HG03060 (cell line): ENCODE data around the gene COL23A1.
"Not testable (repeated sequence)": the region's sequence is repeated elsewhere in the genome, so short reads cannot be mapped to it uniquely, and the experiment has no call there.

Experiments
- ATAC-seq: cut with Tn5 transposase; IDR thresholded peaks from one replicate; pipeline ENCODE4 v1.9.1; 2021; ENCODE audit warnings: low read depth, moderate number of reproducible peaks; ENCODE audit not compliant: unreplicated experiment

Gene COL23A1

DNA sequence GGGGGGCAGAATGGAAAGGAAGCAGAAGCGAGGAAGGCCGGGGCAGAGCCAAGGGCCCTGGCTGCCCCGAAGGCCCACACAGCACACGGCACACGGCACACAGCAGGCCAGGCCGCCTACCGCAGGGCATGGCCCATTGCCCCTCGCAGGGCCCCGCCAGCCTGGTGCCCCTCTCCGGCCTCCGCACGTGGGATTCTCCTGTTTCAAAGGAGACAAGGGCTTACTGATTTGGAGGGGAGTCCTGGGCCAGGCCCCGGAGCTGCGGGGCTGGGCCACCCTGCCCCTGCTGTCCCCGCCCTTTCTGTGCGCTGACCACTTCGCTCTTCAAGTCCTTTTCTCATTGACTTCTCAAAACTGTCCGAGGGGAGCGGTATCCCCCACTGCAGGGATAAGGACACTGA, 349.9 kb downstream of the COL23A1 start:
- ATAC-seq, result no peak

DNA sequence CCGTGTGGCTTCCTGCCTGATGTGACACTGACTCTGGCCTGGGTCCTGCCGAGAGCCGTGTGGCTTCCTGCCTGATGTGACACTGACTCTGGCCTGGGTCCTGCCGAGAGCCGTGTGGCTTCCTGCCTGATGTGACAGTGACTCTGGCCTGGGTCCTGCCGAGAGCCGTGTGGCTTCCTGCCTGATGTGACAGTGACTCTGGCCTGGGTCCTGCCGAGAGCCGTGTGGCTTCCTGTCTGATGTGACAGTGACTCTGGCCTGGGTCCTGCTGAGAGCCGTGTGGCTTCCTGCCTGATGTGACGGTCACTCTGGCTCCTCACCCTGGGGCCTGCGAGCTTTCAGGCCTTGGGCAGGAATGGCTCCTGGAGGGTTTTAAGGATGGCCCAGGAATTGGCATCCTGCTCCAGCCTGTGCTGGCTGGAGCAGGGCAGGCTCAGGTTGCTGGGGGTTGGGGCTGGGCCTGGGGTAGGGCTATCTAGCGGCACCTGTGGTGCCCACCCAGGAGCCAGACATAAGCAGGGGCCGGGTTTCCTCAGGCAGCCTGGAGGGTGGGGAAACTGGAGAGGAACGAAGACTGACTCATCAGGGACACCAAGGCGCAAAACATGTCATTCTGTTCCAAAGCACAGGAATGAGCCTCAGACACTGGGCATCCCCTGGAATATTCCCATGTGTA, 350.4 kb downstream of the COL23A1 start:
- not testable (repeated sequence) for ATAC-seq

DNA sequence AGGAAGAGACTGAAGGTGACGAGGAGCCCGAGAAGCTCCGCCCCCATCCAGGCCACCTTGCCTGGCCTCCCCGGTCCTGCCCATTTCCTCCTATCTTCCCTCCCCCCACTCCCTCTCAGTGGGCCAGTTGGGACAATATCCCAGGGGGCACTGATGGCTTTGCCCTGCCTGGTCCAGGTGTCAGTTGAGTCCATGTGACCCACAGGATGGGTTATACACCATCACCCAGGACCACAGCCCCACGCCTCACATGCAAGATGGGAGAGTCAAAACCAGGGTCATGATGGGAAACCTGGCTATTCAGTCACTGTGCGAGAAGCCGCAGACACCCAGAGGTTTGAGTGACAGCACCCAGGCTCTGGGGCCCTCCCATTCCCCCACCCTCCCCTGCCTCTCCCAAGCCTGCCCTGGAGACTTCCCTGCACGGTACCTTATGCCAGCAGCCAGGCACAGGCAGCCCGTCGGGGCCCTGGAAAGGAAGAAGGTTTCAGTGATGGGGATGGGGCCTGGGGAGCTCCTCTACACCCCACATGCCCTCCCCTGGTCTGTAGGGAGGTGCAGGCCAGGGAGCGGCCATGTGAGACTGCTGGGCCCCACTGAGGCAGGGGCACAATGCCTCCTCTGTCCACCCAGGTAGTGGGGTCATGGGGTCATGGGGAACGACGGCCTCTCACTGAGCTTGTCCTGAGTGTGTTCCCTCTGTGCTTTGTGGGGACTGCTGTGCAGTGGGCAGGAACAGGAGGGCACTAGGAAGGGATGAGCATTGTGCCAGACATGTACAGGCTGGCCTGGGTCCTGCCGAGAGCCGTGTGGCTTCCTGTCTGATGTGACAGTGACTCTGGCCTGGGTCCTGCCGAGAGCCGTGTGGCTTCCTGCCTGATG, 351.2 kb downstream of the COL23A1 start:
- no peak for ATAC-seq

DNA sequence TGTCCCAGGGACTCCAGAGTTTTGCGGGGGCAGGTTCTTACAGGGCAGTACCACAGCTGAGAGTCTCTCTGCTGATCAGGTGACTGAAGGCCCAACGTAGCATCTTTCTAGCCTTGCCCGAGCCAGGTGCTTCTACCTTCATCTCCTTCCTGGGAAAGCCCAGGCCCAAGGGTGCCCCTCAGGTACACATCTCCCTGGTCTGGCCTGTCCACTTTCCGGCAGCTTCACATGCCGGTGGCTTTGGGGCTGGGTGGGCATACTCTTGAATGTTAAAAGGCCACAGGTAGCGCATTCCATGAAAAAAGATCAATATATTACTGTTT, 351.9 kb downstream of the COL23A1 start:
- ATAC-seq, result no peak

DNA sequence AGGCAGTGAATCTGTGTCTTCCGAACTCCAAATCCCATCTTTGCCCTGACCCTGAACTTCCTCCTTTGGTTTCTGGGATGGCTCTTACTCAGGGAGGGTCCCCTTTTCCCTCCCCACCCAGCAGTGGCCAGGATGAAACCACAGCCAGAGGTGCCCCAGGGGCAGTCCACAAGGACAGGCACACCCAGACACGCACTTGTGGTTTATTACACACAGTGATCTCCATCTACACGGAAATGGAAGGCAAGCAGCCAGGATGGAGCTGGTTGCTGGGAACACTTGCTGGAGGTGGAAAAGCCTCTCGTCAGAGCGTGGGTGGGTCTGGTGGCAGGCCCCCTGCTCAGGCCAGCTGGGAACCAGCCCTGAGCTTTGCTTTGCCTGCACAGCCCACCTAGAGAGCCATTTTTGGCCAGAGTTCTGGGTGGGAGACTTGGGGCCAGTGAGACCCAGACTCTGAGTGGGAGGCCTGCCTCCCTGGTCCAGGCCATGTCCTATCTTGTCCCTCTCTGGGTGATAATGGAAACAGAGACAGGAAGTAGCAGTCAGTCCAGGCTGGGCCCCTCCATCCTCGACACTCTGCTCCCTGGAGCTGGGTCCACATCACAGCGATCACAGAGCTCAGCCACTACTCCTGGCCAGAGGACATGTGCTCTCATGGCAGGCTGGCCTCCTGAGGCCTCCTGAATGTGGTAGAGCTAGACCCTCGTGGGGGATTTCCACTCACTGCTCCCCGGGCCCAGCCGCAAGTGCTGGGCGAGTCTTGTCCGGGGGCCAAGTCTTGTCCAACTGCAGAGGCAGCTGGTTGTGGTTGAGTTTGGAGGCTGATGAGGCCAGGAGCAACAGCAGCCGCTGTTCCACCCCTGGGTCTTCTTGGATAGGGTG, 352.5 kb downstream of the COL23A1 start:
- ATAC-seq, result no peak

DNA sequence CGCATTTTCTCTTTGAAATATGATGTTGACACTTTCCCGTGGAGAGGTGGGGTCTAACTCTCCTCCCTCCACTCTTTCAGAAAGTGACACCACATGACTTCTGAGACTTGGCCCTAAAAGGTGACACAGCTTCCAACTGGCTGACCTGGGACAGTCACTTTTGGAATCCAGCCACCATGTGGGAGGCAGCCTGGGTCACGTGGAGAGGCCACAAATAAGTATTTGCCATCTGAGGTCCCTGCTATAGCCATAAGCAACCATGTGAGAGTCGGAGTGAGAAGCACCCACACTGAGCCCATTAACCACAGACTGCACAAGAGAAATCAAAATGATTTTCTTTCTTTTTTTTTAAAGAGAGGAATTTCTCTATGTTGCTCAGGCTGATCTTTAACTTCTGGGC, 353.5 kb downstream of the COL23A1 start:
- ATAC-seq, result no peak

DNA sequence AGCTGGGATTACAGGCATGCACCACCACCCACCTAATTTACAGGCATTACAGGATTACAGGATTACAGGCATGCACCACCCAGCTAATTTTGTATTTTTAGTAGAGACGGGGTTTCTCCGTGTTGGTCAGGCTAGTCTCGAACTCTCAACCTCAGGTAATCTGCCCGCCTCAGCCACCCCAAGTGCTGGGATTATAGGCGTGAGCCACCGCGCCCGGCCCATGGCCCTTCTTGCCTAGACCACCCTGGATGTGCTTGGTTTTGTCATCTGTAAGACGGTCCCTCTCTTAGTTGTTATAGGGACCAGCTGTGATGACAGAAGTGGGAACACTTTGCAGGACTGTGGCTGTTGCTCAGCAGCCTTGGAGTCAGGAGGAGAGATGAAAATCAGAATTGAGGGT, 354.1 kb downstream of the COL23A1 start:
- ATAC-seq, result no peak

DNA sequence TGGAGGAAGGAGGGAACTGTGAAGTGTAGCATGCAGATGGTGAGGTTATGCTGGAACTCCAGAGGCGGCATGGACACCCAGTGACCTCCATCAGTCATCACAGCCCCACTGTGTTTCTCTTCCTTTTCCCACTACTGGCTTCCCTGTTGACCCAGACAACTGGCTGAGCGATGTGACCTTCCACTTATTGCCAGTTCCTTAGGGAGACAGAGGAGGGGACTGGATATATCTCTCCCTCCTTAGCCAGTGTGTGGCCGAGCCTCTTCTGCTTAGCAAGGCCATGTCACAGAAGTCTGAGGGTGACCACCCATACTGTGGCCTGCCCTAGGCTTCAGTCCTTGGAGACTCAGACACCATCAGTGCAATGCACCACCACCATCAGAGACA, 354.6 kb downstream of the COL23A1 start:
- ATAC-seq, result no peak

DNA sequence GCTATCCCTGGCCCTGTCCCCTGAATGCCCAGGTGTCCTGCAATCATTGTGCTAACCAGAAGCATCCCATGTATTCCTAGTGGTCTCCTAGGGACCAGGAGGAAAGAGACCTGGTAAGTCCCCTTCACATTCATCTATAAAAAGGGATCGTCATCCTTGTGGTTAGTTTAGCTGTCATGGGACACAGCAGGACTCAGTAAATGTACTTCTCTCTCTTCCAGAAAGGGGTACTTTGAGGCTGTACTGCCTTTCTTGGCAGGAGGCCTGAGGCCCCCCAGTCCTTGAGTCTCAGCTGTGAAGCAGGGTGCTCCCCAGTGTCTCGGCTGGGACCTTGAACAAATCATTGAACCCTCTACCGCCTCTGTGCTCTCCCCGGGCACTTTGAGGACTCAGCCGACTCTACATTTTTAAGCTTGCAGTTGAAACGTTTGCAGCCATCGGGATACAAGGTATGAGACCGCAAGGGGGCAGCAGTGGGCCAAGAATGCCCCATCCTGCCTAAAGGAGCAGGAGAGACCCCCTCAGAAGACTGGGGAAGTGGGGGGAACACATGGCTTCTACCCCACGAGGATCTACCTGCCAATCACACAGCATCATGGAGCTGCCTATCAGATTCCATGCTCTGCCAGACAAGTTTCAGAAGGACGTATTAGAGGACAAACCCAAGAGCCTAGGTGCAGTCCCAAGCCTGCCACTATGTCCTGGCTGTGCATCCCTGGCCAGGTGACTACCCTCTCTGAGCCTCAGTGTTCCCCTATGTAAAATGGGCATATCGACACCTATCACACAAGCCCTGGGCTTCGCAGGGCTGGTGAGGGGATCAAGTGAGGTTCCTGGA, 355.2 kb downstream of the COL23A1 start:
- ATAC-seq, result no peak

DNA sequence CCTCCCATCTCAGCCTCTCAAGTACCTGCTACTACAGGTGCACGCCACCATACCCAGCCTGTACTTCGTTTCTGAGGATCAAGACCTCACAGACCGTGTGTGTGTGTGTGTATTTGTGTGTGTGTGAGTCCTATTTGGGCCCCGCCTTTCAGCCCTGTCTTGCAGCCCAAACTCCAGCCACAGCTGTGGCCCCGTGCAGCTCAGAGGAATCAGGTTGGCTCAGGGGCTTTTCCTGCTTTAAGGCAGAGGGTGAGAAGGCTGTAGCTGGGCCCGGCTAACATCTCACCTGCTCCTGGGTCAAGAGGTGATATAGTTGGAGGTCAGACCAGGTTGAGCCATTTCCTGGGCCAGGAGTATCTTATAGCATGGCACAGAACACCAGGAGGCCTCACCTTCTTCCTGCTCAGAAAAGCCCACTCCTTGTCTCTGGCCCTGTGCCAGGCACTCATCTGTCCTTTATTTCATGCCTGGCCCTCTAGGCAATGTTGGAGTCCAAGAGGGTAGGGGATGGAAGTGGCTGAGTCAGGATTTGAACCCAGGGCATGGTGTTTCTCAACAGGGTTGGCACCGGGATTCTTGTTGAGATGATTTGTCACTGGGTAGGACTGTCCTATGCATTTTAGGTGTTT, 356.0 kb downstream of the COL23A1 start:
- no peak for ATAC-seq

DNA sequence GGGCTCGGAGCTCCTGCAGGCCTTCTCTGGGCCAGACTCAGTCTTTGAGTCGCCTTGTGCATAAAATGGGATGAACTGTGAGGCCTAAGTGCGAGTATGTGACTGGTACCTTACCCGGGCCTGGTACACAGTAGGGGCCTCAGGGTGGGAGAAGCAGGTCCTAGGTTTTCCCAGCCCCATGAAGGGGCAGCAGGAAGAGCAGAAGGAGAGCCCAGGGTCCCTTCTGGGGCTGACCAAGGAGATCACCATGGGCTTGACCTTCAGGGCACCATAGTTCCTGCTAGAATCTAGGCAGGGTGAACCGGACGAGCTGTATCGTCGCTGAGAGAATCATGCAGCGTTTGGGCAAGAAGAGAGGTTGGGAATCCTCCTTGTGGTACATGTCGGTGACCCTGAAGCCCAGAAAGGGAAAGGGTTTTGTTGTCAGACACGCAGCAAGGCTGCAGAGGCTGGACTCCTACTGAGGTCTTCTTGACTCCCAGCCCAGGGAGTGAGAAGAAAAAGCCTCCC, 357.2 kb downstream of the COL23A1 start:
- no peak for ATAC-seq

DNA sequence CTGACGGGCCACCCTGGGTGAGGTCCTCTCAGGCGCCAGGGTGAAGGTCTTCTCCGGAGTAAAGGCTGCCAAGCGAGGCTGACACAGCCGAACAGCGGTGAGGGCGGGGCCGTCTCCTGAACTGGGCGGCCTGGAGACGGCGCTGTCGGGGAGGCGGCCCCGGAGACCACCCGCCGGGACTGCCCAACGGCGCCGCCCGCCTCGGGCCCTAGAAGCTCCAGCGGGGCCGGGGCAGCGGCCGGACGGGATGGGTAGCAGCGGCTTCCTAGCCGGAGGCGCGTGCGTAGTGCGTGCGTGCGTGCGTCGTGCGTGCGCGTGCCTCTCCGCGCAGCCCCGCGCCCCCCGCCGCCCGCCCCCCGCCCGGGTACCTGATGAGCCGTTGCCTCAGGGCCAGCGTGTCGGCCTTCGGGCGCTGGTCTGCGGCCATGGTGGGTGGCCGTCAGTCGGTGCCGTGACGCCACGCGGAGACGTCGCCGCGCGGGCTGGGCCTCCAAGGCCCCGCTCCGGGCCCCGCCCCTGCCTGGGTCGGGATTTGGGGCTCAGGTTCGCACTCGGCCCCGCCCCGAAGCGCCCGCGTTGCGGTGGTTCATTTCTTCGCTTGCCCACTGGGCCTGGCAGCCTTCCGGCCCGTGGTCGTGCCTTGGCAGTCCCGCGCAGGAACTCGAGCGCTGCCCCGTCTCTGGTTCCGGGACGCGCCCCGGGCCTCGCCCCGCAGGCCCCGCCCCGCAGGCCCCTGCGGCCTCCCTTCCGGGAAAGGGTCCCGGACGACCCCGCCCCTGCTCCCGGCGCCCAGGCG, 357.9 kb downstream of the COL23A1 start, which contains the start of gene PHYKPL:
Gene PHYKPL (minus strand): TSS at position 679 of the 796 bp plus-strand sequence. CDS start 252 bp downstream, at position 427.
- ATAC-seq, result no peak

DNA sequence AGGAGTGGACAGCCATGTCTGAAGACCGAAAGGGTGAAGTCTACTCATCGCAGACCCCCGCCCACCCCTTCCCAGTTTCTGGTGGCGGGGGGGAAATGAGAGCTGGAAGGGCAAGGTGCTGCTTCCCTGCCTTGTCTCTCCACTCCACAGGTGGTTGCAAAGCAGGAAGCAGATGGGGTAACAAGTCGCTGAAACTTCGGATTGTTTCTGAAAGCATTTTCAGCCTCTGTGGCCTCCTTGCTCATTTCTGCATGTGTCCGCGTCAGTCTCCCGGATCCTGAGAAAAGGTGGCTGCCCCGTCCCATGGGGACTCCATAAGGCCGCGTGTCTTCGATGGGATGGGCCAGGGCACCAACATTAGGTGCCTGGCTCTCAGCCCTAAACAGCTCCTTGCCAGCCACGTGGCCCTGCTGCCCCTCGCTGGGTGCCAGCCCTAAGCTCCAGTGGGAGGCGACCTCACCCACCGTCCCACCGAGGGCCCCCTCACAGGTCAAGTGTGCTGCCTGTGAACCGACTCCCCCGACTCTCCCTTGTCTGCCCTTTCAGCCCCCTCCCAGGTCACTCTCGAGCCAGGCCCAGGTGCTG, 358.6 kb downstream of the COL23A1 start:
- no peak for ATAC-seq

DNA sequence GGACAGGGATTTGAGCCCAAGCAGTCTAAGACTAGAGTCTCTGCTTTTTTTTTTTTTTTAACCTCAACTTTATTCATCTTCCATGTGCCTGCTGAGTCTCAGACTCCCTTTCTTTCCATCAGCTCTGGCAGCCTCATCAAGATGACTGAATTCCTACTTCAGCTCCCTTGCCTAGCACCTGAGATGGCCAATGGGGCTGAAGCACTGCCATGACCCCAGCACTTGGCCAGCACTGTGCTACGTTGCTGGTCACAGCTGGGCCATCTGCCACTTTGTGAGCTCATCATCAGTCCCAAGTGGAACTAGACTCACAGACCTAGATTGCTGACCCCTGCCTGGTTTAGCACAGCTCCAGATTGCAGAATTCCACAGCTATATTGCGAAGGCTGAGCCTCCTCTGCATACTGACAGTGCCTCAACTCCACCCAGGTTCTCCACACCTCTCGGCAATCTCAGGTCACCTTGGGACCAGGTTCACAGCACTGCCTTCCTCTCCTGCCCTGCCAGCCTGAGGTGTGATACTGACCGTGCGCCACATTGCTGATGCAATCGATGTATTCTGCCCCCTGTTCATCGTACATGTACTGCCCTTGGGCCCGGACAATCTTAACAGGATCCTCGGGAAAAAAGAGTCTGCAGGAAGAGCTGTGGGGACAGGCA, 359.2 kb downstream of the COL23A1 start:
- no peak for ATAC-seq

DNA sequence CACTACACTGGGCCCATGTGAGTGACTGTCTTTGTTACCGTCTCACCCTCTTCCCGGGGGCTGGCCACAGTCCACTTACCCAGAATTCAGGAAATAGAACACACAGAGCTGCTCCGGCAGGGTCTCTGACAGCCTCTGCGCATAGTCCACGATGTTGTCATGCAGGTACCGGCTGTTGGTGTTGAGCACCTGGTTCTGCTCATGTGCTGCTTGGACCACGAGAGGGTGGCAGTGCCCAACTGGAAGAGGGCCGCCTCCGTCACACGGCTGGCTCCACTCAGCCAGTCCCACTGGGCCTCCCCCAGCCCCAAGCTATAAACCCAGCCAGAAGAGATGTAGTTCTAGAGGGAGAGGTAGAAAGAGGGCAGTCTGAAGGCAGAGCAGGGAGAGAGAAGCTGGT, 360.3 kb downstream of the COL23A1 start:
- ATAC-seq, result no peak

DNA sequence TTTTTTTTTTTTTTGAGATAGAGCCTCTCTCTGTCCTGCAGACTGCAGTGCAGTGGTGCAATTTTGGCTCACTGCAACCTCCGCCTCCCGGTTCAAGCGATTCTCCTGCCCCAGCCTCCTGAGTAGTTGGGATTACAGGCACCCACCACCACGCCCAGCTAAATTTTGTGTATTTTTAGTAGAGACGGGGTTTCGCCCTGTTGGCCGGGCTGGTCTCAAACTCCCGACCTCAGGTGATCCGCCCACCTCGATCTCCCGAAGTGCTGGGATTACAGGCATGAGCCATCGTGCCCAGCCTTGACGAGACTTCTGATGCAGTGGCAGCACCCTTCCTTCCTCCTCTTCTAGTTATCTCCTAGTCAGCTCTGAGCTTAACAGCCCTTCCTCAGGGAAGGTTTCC, 361.1 kb downstream of the COL23A1 start:
- not testable (repeated sequence) for ATAC-seq

DNA sequence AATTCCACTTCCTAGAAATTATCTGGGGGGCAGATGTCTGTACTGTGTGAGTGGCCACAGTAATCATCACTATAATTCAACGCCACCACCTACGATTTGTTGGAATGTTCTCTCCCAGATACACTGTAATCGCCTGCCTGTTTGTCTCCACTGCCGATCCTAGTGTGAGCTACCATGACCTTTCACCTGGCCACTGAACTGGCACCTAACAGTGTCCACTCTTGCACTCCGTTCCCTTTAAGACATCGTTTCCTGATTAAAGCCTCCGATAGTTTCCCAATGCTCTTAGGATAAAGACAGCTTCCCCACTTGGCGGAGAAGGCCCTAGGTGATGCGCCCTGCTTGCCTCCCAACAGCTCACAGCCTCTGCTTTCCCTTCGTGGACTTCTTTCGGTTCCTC, 361.6 kb downstream of the COL23A1 start:
- ATAC-seq, result no peak

DNA sequence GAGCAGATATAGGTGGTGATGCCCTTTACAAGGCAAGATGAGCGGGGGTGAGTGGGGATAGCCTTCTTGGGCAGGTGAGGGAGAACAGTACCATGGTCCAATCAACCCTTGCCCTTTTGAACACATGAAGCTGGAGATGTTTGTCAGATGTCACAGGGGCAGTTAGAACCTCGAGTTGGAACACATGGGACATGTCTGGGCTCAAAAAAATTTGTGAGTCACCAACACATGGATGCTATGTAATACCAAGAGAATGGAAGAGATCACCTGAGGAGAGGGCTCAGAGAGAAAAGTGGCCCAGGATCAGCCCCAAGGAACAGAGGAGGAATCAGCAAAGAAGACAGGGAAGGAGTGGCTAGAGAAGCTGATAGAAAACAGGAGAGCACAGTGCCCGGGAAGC, 362.3 kb downstream of the COL23A1 start:
- no peak for ATAC-seq
